HepG2 (cell line): Measurements from ENCODE around the gene AKTIP. TPM values are rescaled to one million over a fixed set of nuclear protein-coding genes. Genes with fewer than 3 reads are reported as not detected.
A peak's percentile ranks its signal among the peaks of the same experiment; 100 is the strongest.
"Not testable (repeated sequence)": the region's sequence is repeated elsewhere in the genome, so short reads cannot be mapped to it uniquely, and the experiment has no call there.

Experiments used
- ESRRA ChIP-seq: sonication (generic); formaldehyde crosslinking; IDR thresholded peaks from 2 replicates; pipeline ENCODE4 v1.5.1; 2020; ENCODE audit warnings: mild to moderate bottlenecking, low read depth, missing genetic modification reagents
- FOXA3 ChIP-seq: IDR thresholded peaks from 2 replicates; pipeline ENCODE4 v1.6.1; 2016; ENCODE audit warnings: missing genetic modification reagents, missing compliant biosample characterization
- FOXP1 ChIP-seq, 2 experiments: fragments of 450-650 bp in 1 of 2; IDR thresholded peaks; 2 replicates each; pipeline ENCODE4 v1.6.1; 2017 to 2018; ENCODE audit warnings: antibody characterized with exemption in 1 of 2
- HDAC1 ChIP-seq: sonication (generic); formaldehyde crosslinking; IDR thresholded peaks from 2 replicates; pipeline ENCODE4 v1.5.1; 2020; ENCODE audit warnings: mild to moderate bottlenecking, missing genetic modification reagents
- HOXA3 ChIP-seq: sonication (generic); formaldehyde crosslinking; IDR thresholded peaks from 2 replicates; pipeline ENCODE4 v1.5.0; 2020; ENCODE audit warnings: missing genetic modification reagents
- KDM1A ChIP-seq: IDR thresholded peaks from 2 replicates; pipeline ENCODE4 v1.6.1; 2016; ENCODE audit warnings: missing compliant biosample characterization
- MYC ChIP-seq: sonication (generic); formaldehyde crosslinking; IDR thresholded peaks from 2 replicates; pipeline ENCODE4 v1.9.0; 2021; ENCODE audit warnings: missing genetic modification reagents, borderline replicate concordance
- NCOA2 ChIP-seq: sonication (generic); formaldehyde crosslinking; IDR thresholded peaks from 2 replicates; pipeline ENCODE4 v1.8.0; 2022; ENCODE audit warnings: inconsistent platforms
- PITX1 ChIP-seq: sonication (generic); formaldehyde crosslinking; IDR thresholded peaks from 2 replicates; pipeline ENCODE4 v1.5.1; 2020; ENCODE audit warnings: mild to moderate bottlenecking, missing genetic modification reagents
- SAP130 ChIP-seq: IDR thresholded peaks from 2 replicates; pipeline ENCODE4 v1.6.1; 2016; ENCODE audit warnings: low read depth
- TBX3 ChIP-seq: fragments of 450-650 bp; IDR thresholded peaks from 2 replicates; pipeline ENCODE4 v1.6.1; 2017; ENCODE audit warnings: antibody characterized with exemption, mild to moderate bottlenecking, inconsistent platforms, borderline replicate concordance
- THAP11 ChIP-seq: IDR thresholded peaks from 2 replicates; pipeline ENCODE4 v1.6.1; 2016; ENCODE audit warnings: missing biosample characterization, missing genetic modification reagents
- ZBTB7B ChIP-seq: sonication (generic); formaldehyde crosslinking; IDR thresholded peaks from 2 replicates; pipeline ENCODE4 v1.4.0; 2020; ENCODE audit warnings: missing genetic modification reagents
- ZFY ChIP-seq: sonication (generic); formaldehyde crosslinking; IDR thresholded peaks from 2 replicates; pipeline ENCODE4 v1.4.0; 2020; ENCODE audit warnings: missing genetic modification reagents
- ZNF331 ChIP-seq: sonication (generic); formaldehyde crosslinking; IDR thresholded peaks from 2 replicates; pipeline ENCODE4 v1.4.0; 2020; ENCODE audit warnings: missing genetic modification reagents
- ZNF644 ChIP-seq: IDR thresholded peaks from 2 replicates; pipeline ENCODE4 v1.6.1; 2016; ENCODE audit warnings: low read depth
- ZNF766 ChIP-seq: sonication (generic); formaldehyde crosslinking; IDR thresholded peaks from 2 replicates; pipeline ENCODE4 v1.5.0; 2020; ENCODE audit warnings: missing genetic modification reagents, borderline replicate concordance
- polyA plus RNA-seq, 8 experiments: library from polyadenylated mRNA; depleted of rRNA in 3 of 8; stranded (reverse) in 7 of 8; unstranded in 1 of 8; fragments of >200 nt; fragmentation: Illumina TruSeq in 4 of 8; extraction: Trizol in 4 of 8; gene quantifications; 2 replicates each; pipeline versions ENCODE4 v1.2.1 to v1.2.3, GENCODE V29; 2011 to 2016; ENCODE audit warnings: low read depth in 4 of 8, missing spikeins in 1 of 8, mixed read lengths in 1 of 8; ENCODE audit not compliant: insufficient read depth in 1 of 8
- total RNA-seq, 5 experiments: library from RNA; depleted of rRNA; stranded (reverse); fragments of >200 nt; fragmentation: Illumina TruSeq; extraction: Trizol; gene quantifications; 2 replicates each; pipeline ENCODE4 v1.2.3, GENCODE V29; 2016; ENCODE audit warnings: low read depth in 1 of 5
- TF ChIP-seq, protein P1 (sequence below): sonication (generic); formaldehyde crosslinking; conservative IDR thresholded peaks from 2 replicates; pipeline ENCODE4 v1.4.0; 2020; ENCODE audit warnings: mild to moderate bottlenecking, missing genetic modification reagents, moderate library complexity
- TF ChIP-seq, protein P2 (sequence below): sonication (generic); IDR thresholded peaks from 2 replicates; pipeline ENCODE4 v1.6.1; 2016; ENCODE audit warnings: low read depth, borderline replicate concordance
- TF ChIP-seq, protein P3 (sequence below): sonication (generic); formaldehyde crosslinking; IDR thresholded peaks from 2 replicates; pipeline ENCODE4 v1.4.0; 2020; ENCODE audit warnings: missing genetic modification reagents

The AKTIP gene
- total and polyA plus RNA-seq, 2 of the 13 experiments (the other 11 are each of a cell fraction or from before 2014, with no cell fraction given): 28.8 to 49.0 TPM

DNA sequence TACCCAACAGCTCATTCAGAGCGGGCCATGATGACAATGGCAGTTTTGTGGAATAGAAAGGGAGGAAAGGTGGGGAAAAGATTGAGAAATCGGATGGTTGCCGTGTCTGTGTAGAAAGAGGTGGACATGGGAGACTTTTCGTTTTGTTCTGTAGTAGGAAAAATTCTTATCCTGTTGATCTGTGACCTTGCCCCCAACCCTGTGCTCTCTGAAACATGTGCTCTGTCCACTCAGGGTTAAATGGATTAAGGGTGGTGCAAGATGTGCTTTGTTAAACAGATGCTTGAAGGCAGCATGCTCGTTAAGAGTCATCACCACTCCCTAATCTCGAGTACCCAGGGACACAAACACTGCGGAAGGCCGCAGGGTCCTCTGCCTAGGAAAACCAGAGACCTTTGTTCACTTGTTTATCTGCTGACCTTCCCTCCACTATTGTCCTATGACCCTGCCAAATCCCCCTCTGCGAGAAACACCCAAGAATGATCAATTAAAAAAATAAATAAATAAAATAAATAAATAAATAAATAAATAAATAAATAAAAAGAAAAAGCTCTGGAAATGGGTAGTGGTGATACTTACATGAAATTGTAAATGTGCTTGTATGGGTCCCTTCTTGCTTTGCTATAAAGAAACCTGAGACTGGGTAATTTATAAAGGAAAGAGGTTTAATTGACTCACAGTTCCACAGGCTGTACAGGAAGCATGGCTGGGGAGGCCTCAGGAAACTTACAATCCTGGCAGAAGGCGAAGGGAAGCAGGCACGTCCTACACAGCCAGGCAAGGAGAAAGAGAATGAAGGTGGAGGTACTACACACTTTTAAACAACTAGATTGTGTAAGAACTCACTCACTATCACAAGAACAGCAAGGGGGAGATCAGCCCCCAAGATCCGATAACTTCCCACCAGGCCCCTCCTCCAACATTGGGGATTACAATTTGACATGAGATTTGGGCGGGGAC, 37.0 kb upstream of the AKTIP start (continued):
- TF ChIP-seq, protein P1, sequence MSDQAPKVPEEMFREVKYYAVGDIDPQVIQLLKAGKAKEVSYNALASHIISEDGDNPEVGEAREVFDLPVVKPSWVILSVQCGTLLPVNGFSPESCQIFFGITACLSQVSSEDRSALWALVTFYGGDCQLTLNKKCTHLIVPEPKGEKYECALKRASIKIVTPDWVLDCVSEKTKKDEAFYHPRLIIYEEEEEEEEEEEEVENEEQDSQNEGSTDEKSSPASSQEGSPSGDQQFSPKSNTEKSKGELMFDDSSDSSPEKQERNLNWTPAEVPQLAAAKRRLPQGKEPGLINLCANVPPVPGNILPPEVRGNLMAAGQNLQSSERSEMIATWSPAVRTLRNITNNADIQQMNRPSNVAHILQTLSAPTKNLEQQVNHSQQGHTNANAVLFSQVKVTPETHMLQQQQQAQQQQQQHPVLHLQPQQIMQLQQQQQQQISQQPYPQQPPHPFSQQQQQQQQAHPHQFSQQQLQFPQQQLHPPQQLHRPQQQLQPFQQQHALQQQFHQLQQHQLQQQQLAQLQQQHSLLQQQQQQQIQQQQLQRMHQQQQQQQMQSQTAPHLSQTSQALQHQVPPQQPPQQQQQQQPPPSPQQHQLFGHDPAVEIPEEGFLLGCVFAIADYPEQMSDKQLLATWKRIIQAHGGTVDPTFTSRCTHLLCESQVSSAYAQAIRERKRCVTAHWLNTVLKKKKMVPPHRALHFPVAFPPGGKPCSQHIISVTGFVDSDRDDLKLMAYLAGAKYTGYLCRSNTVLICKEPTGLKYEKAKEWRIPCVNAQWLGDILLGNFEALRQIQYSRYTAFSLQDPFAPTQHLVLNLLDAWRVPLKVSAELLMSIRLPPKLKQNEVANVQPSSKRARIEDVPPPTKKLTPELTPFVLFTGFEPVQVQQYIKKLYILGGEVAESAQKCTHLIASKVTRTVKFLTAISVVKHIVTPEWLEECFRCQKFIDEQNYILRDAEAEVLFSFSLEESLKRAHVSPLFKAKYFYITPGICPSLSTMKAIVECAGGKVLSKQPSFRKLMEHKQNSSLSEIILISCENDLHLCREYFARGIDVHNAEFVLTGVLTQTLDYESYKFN: peak; percentile 46; the same call in 1 of the 2 replicates
- peak; percentile 26; the same call in 1 of the 2 replicates for TF ChIP-seq HDAC1 (CRISPR knock-in tag)
- peak; percentile 69 for TF ChIP-seq MYC (CRISPR knock-in tag)
- peak; percentile 52 for TF ChIP-seq THAP11 (CRISPR knock-in tag)
- peak; percentile 46; the same call in 1 of the 2 replicates for TF ChIP-seq ESRRA (CRISPR knock-in tag)
- TF ChIP-seq, protein P2, sequence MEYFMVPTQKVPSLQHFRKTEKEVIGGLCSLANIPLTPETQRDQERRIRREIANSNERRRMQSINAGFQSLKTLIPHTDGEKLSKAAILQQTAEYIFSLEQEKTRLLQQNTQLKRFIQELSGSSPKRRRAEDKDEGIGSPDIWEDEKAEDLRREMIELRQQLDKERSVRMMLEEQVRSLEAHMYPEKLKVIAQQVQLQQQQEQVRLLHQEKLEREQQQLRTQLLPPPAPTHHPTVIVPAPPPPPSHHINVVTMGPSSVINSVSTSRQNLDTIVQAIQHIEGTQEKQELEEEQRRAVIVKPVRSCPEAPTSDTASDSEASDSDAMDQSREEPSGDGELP: peak; percentile 20; the same call in 1 of the 2 replicates
- peak; percentile 67; the same call in 1 of the 2 replicates for TF ChIP-seq HOXA3 (CRISPR knock-in tag)
- peak; percentile 60; the same call in 1 of the 2 replicates for TF ChIP-seq ZBTB7B (CRISPR knock-in tag)
- TF ChIP-seq FOXA3 (CRISPR knock-in tag): peak; percentile 53
- peak; percentile 86 for TF ChIP-seq PITX1 (CRISPR knock-in tag)
- TF ChIP-seq, protein P3, sequence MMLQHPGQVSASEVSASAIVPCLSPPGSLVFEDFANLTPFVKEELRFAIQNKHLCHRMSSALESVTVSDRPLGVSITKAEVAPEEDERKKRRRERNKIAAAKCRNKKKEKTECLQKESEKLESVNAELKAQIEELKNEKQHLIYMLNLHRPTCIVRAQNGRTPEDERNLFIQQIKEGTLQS (CRISPR knock-in tag): 0 out of 2 replicates have a peak, but pooled peaks have one; percentile 13
- peak; percentile 33; the same call in 1 of the 2 replicates for TF ChIP-seq ZNF766 (CRISPR knock-in tag)
- TF ChIP-seq NCOA2 (CRISPR knock-in tag): peak; percentile 81
- TF ChIP-seq ZFY (CRISPR knock-in tag): 0 out of 2 replicates have a peak, but pooled peaks have one; percentile 22
- peak; percentile 54; the same call in 1 of the 2 replicates for TF ChIP-seq KDM1A (CRISPR knock-in tag)
- peak; percentile 43; the same call in 1 of the 2 replicates for TF ChIP-seq SAP130 (CRISPR knock-in tag)
- TF ChIP-seq FOXP1 (IDR thresholded peaks at IDR 0.05): not testable (repeated sequence)
- TF ChIP-seq FOXP1 (CRISPR knock-in tag; IDR thresholded peaks at IDR 0.05): peak; percentile 78
- TF ChIP-seq TBX3: peak; percentile 49; the same call in 1 of the 2 replicates
- 0 out of 2 replicates have a peak, but pooled peaks have one; percentile 20 for TF ChIP-seq ZNF331 (CRISPR knock-in tag)
- TF ChIP-seq ZNF644 (CRISPR knock-in tag): peak; percentile 15; the same call in 1 of the 2 replicates
- TF ChIP-seq, all 625 proteins: peak for 81; not testable (repeated sequence) for 544
